ENCODE data around the gene DEFB124.

DNA sequence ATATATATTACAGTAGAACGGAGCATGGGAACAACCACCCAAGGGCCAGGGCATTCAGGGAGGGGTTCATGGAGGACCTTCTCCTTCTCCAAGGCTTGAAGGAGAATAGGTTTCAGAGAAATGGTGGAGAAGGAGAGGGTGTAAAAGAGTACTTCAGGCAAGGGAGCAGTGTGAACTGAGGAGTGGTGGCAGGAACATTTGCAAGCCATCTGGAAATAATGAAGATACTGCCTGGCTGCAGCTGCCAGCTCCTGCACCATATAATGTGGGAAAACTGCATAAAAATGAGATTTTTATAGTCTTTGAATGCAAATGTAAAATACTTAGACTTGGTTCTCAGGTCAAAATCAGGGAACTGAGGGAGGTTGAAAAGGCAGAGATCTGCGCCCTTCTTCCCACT lies 59.3 kb downstream of the DEFB124 start:
- TF ChIP-seq, protein P1, sequence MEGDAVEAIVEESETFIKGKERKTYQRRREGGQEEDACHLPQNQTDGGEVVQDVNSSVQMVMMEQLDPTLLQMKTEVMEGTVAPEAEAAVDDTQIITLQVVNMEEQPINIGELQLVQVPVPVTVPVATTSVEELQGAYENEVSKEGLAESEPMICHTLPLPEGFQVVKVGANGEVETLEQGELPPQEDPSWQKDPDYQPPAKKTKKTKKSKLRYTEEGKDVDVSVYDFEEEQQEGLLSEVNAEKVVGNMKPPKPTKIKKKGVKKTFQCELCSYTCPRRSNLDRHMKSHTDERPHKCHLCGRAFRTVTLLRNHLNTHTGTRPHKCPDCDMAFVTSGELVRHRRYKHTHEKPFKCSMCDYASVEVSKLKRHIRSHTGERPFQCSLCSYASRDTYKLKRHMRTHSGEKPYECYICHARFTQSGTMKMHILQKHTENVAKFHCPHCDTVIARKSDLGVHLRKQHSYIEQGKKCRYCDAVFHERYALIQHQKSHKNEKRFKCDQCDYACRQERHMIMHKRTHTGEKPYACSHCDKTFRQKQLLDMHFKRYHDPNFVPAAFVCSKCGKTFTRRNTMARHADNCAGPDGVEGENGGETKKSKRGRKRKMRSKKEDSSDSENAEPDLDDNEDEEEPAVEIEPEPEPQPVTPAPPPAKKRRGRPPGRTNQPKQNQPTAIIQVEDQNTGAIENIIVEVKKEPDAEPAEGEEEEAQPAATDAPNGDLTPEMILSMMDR (IDR thresholded peaks at IDR 0.05): no peak
- no peak for TF ChIP-seq POLR2A (IDR thresholded peaks at IDR 0.05)

Data from right lobe of liver (tissue), 4 donors.